HCT116 (cell line): ENCODE results near the gene MDFIC2. TPM values are rescaled to one million over a fixed set of nuclear protein-coding genes. Genes with fewer than 3 reads are reported as not detected.

Experiments
- ATAC-seq: fragments of 200-7000 bp; cut with Tn5 transposase; 2 replicates; pipeline ENCODE4 v1.9.1; 2020; ENCODE audit warnings: mild to moderate bottlenecking, moderate library complexity
- BruUV-seq: library from RNA; stranded (reverse); fragments of 400-500 nt; replicated peaks from 2 replicates; lab custom pipeline; 2021; lab: Mats Ljungman, UMichigan
- CTCF ChIA-PET: fragments of 300-600 bp; sonication (Branson Sonifier 250); formaldehyde crosslinking; loops from one replicate; lab custom pipeline; 2021; ENCODE audit warnings: antibody characterized with exemption; lab: Charles Lee
- POLR2A ChIA-PET: fragments of 300-600, 350-600 bp; sonication (Branson Sonifier 250); formaldehyde crosslinking; loops from one replicate; lab custom pipeline; 2021; ENCODE audit warnings: antibody characterized with exemption; lab: Charles Lee
- RAD21 ChIA-PET, 2 experiments: fragments of 300-600 bp; sonication (Branson Sonifier 250); formaldehyde crosslinking; loops; one replicate each; lab custom pipeline; 2023; ENCODE audit warnings: low total read pairs in 2 of 2; ENCODE audit not compliant: uncharacterized antibody in 2 of 2, unreplicated experiment in 2 of 2, low non-redundant PET in 1 of 2; lab: Charles Lee
- DNase-seq: peaks from one replicate; pipeline ENCODE4 v3.0.0-alpha.2; 2010; ENCODE audit warnings: low read depth, low spot score
- H2AFZ ChIP-seq: fragments of 200-600 bp; shearing (Covaris generic), sonication (generic); 2 replicates; pipeline ENCODE4 v1.6.1; 2017; ENCODE audit warnings: low read depth, mixed run types, mixed read lengths, antibody characterized with exemption, low read length; ENCODE audit not compliant: poor library complexity, severe bottlenecking
- H3K27ac ChIP-seq: 2 replicates; pipeline ENCODE4 v1.5.1; 2012; ENCODE audit warnings: low read depth, low read length
- H3K27me3 ChIP-seq: fragments of 200-600 bp; sonication (generic); 2 replicates; pipeline ENCODE4 v1.6.1; 2016; ENCODE audit warnings: mixed run types, low read length, mixed read lengths; ENCODE audit not compliant: insufficient read depth
- H3K36me3 ChIP-seq, 2 experiments: fragments of 200-500 bp in 1 of 2; fragments of 200-600 bp in 1 of 2; sonication (Bioruptor generic) in 1 of 2; sonication (generic) in 1 of 2; 2 replicates each; pipeline versions ENCODE4 v1.5.1 to v1.6.1; 2014 to 2016; ENCODE audit warnings: low read length in 2 of 2, inconsistent platforms in 1 of 2, mixed read lengths in 1 of 2, mixed run types in 1 of 2; ENCODE audit not compliant: insufficient read depth in 2 of 2, control insufficient read depth in 1 of 2
- H3K4me1 ChIP-seq, 2 experiments: fragments of 200-600 bp in 1 of 2; sonication (generic) in 1 of 2; 2 replicates each; pipeline versions ENCODE4 v1.5.1 to v1.6.1; 2012 to 2017; ENCODE audit warnings: low read length in 2 of 2, inconsistent platforms in 1 of 2, mild to moderate bottlenecking in 1 of 2, mixed read lengths in 1 of 2, mixed run types in 1 of 2, moderate library complexity in 1 of 2; ENCODE audit not compliant: insufficient read depth in 2 of 2, control insufficient read depth in 1 of 2
- H3K4me2 ChIP-seq: fragments of 200-600 bp; sonication (generic); 2 replicates; pipeline ENCODE4 v1.6.1; 2017; ENCODE audit warnings: mixed run types, low read length, mixed read lengths
- H3K4me3 ChIP-seq, 2 experiments: fragments of 200-600 bp in 1 of 2; sonication (generic) in 1 of 2; replicated peaks in 1 of 2; 2 replicates each; pipeline ENCODE4 v1.5.1; 2011 to 2016; ENCODE audit warnings: low read length in 2 of 2, control low read depth in 1 of 2, low read depth in 1 of 2, mild to moderate bottlenecking in 1 of 2, mixed read lengths in 1 of 2, mixed run types in 1 of 2
- H3K79me2 ChIP-seq: fragments of 200-600 bp; sonication (generic); 2 replicates; pipeline ENCODE4 v1.6.1; 2017; ENCODE audit warnings: mild to moderate bottlenecking, mixed run types, low read length, moderate library complexity, mixed read lengths; ENCODE audit not compliant: insufficient read depth
- H3K9ac ChIP-seq: fragments of 200-600 bp; sonication (generic); 2 replicates; pipeline ENCODE4 v1.6.1; 2016; ENCODE audit warnings: low read length, mixed read lengths
- H3K9me2 ChIP-seq: fragments of 200-600 bp; sonication (generic), shearing (Covaris generic); 2 replicates; pipeline ENCODE4 v1.6.1; 2017; ENCODE audit warnings: mixed run types, mild to moderate bottlenecking, moderate library complexity; ENCODE audit not compliant: insufficient read depth
- H3K9me3 ChIP-seq, 2 experiments: fragments of 200-500 bp in 1 of 2; fragments of 200-600 bp in 1 of 2; sonication (Bioruptor generic) in 1 of 2; sonication (generic) in 1 of 2; 2 replicates each; pipeline ENCODE4 v1.6.1; 2014 to 2017; ENCODE audit warnings: low read length in 2 of 2, mixed read lengths in 2 of 2, inconsistent platforms in 1 of 2, low read depth in 1 of 2, mild to moderate bottlenecking in 1 of 2, mixed run types in 1 of 2, moderate library complexity in 1 of 2; ENCODE audit not compliant: control insufficient read depth in 1 of 2, insufficient read depth in 1 of 2
- H4K20me1 ChIP-seq: fragments of 200-600 bp; sonication (generic), shearing (Covaris generic); 2 replicates; pipeline ENCODE4 v1.6.1; 2017; ENCODE audit warnings: mixed run types, mild to moderate bottlenecking, moderate library complexity; ENCODE audit not compliant: insufficient read depth
- CTCF ChIP-seq, 3 experiments: fragments of 200-600 bp in 1 of 3; sonication (generic) in 1 of 3; IDR thresholded peaks in 2 of 3; conservative IDR thresholded peaks in 1 of 3; 2 replicates each; pipeline ENCODE4 v1.5.1; 2012 to 2017; ENCODE audit warnings: low read depth in 2 of 3, low read length in 2 of 3, antibody characterized with exemption in 1 of 3, borderline replicate concordance in 1 of 3, control low read depth in 1 of 3, mild to moderate bottlenecking in 1 of 3, mixed read lengths in 1 of 3, mixed run types in 1 of 3, moderate library complexity in 1 of 3; ENCODE audit not compliant: insufficient read depth in 1 of 3
- EZH2 ChIP-seq: fragments of 200-600 bp; sonication (generic); IDR thresholded peaks from 2 replicates; pipeline ENCODE4 v1.6.1; 2017; ENCODE audit warnings: antibody characterized with exemption, mixed run types
- EZH2phosphoT487 ChIP-seq: fragments of 200-600 bp; IDR thresholded peaks from 2 replicates; pipeline ENCODE4 v1.6.1; 2018; ENCODE audit warnings: antibody characterized with exemption, borderline replicate concordance
- POLR2AphosphoS5 ChIP-seq: IDR thresholded peaks from 2 replicates; pipeline ENCODE4 v1.6.1; 2011; ENCODE audit warnings: mild to moderate bottlenecking, low read depth, low read length, moderate library complexity
- RAD21 ChIP-seq: IDR thresholded peaks from 2 replicates; pipeline ENCODE4 v1.6.1; 2012; ENCODE audit warnings: low read depth, mild to moderate bottlenecking
- REST ChIP-seq: IDR thresholded peaks from 2 replicates; pipeline ENCODE4 v1.6.1; 2012; ENCODE audit warnings: low read depth
- SRF ChIP-seq: IDR thresholded peaks from 2 replicates; pipeline ENCODE4 v1.6.1; 2012; ENCODE audit warnings: low read depth
- TCF7L2 ChIP-seq: IDR thresholded peaks from 2 replicates; pipeline ENCODE4 v1.7.0; 2011; ENCODE audit warnings: borderline replicate concordance, inconsistent platforms; ENCODE audit not compliant: insufficient read depth, insufficient read length; ENCODE audit errors: extremely low read depth
- YY1 ChIP-seq: IDR thresholded peaks from 2 replicates; pipeline ENCODE4 v1.6.1; 2011; ENCODE audit warnings: low read length, low read depth, moderate library complexity, mild to moderate bottlenecking; ENCODE audit not compliant: insufficient replicate concordance; ENCODE audit errors: extremely low read depth
- ZFX ChIP-seq: fragments of 450-650 bp; IDR thresholded peaks from 2 replicates; pipeline ENCODE4 v1.6.1; 2017
- ZNF274 ChIP-seq: fragments of 200-500 bp; sonication (Bioruptor generic); IDR thresholded peaks from 2 replicates; pipeline ENCODE4 v1.6.1; 2014; ENCODE audit warnings: mild to moderate bottlenecking, low read depth, low read length, inconsistent platforms
- intact Hi-C: fragments of 100-400 bp; cut with micrococcal nuclease; formaldehyde crosslinking; loops from 2 replicates; pipeline ENCODE4 v1.10.0; 2022
- total RNA-seq: library from RNA; stranded (reverse); gene quantifications from one replicate; pipeline ENCODE4 v1.2.1, GENCODE V29; 2021; ENCODE audit not compliant: unreplicated experiment
- TF ChIP-seq, protein P1 (sequence below): IDR thresholded peaks from 2 replicates; pipeline ENCODE4 v1.6.1; 2012
- TF ChIP-seq, protein P2 (sequence below): IDR thresholded peaks from 2 replicates; pipeline ENCODE4 v1.6.1; 2012

Gene MDFIC2
- total RNA-seq, 1 experiment from 2014 or later: not detected

- no peak overlapping the region for H3K27ac ChIP-seq
- no TSS peak for BruUV-seq
- intact Hi-C loops: loop anchor here (10.0 kb wide), 1 partner anchor 58 kb away; no protein-coding TSS in a partner anchor
- H3K36me3 ChIP-seq: no peaks in the 10 kb centered on the region
- no peaks in the 10 kb centered on the region for H3K27me3 ChIP-seq
- no peaks in the 10 kb centered on the region; the same call in 1 of the 2 replicates for H4K20me1 ChIP-seq
- H3K4me2 ChIP-seq: no peak overlapping the region
- RAD21 ChIA-PET: no interaction called here
- DNase-seq (no peak), ATAC-seq (no peak)
- H3K4me3 ChIP-seq: no peak overlapping the region
- no peaks in the 10 kb centered on the region for H3K4me1 ChIP-seq
- no peaks in the 10 kb centered on the region for H3K9me2 ChIP-seq
- H3K9ac ChIP-seq: no peak overlapping the region
- H3K79me2 ChIP-seq: no peaks in the 10 kb centered on the region
- no peak for TF ChIP-seq SRF
- no peak for TF ChIP-seq EZH2phosphoT487
- TF ChIP-seq ZFX: no peak
- TF ChIP-seq, protein P1, sequence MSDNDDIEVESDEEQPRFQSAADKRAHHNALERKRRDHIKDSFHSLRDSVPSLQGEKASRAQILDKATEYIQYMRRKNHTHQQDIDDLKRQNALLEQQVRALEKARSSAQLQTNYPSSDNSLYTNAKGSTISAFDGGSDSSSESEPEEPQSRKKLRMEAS: no peak
- TF ChIP-seq, protein P2, sequence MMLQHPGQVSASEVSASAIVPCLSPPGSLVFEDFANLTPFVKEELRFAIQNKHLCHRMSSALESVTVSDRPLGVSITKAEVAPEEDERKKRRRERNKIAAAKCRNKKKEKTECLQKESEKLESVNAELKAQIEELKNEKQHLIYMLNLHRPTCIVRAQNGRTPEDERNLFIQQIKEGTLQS: no peak
- no peak for TF ChIP-seq EZH2
- TF ChIP-seq TCF7L2: no peak
- TF ChIP-seq ZNF274: no peak
- no peak for TF ChIP-seq YY1
- H3K9me3 ChIP-seq: peaks cover 0 to 7% of the 10 kb centered on the region in 2 experiments; a peak in 1 of 4 replicates
- POLR2A ChIA-PET: no interaction called here
- no peak overlapping the region for H2AFZ ChIP-seq
- CTCF ChIA-PET: no interaction called here
Measured at GRCh38 chr3:70242297-70242882, 70.0 kb downstream of the MDFIC2 start.

DNA sequence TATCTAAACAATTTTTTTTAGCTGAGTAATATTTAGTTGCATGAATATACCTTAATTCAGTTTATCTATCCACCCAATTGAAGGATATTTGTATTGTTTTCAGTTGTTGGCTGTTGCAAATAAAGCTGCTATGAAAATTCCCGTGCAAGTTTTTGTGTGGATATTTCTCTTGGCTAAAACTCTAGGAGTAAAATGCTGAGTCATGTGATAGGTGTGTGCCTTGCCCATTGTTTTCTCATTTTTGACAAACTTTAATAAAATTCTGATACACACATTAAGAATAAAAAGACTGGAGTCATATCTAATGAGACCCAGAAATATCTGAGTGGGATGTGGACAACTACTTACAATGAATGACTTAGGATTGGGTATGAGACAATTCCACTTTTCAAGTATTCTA is 78.6 kb downstream of the MDFIC2 start:
- ATAC-seq (no peak), DNase-seq (no peak)
- Histone ChIP-seq H3K9me2 (no peaks in the 10 kb centered on the region), H3K79me2 (no peaks in the 10 kb centered on the region), H3K27ac (no peak overlapping the region), H3K9me3 (peaks cover 0 to 10% of the 10 kb centered on the region in 2 experiments; a peak in 2 of 4 replicates), H2AFZ (no peak overlapping the region), H3K27me3 (no peaks in the 10 kb centered on the region), H3K9ac (no peak overlapping the region), H3K36me3 (no peaks in the 10 kb centered on the region), H3K4me1 (no peaks in the 10 kb centered on the region), H3K4me3 (no peak overlapping the region), H4K20me1 (no peaks in the 10 kb centered on the region), H3K4me2 (no peak overlapping the region)
- BruUV-seq: no TSS peak
- intact Hi-C loops: no loop called here
- ChIA-PET RAD21 (no interaction called here), CTCF (no interaction called here), POLR2A (no interaction called here)
- no peak for TF ChIP-seq CTCF (IDR thresholded peaks at IDR 0.05 in 2 of 3, conservative IDR thresholded peaks at IDR 0.05 in 1 of 3; ENCODE audit: borderline replicate concordance in 1 of 3, insufficient read depth in 1 of 3, low read depth in 2 of 3, low read length in 2 of 3)
- TF ChIP-seq SRF: no peak
- TF ChIP-seq EZH2: no peak
- TF ChIP-seq POLR2AphosphoS5: no peak
- no peak for TF ChIP-seq REST
- TF ChIP-seq ZFX: no peak
- no peak for TF ChIP-seq RAD21
- TF ChIP-seq, protein P1: no peak
